Measurements from ENCODE around the gene BBS7. TPM values are rescaled to one million over a fixed set of nuclear protein-coding genes. Genes with fewer than 3 reads are reported as not detected.

BBS7 gene, protein sequence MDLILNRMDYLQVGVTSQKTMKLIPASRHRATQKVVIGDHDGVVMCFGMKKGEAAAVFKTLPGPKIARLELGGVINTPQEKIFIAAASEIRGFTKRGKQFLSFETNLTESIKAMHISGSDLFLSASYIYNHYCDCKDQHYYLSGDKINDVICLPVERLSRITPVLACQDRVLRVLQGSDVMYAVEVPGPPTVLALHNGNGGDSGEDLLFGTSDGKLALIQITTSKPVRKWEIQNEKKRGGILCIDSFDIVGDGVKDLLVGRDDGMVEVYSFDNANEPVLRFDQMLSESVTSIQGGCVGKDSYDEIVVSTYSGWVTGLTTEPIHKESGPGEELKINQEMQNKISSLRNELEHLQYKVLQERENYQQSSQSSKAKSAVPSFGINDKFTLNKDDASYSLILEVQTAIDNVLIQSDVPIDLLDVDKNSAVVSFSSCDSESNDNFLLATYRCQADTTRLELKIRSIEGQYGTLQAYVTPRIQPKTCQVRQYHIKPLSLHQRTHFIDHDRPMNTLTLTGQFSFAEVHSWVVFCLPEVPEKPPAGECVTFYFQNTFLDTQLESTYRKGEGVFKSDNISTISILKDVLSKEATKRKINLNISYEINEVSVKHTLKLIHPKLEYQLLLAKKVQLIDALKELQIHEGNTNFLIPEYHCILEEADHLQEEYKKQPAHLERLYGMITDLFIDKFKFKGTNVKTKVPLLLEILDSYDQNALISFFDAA
- 10 to 100 TPM in 2 of 3 donors, 1 to 10 TPM in 1; 9.4 to 19.6 (median 13.5) TPM for total RNA-seq
- long read RNA-seq, donor 1, partial matches to known transcripts: 3 of 16 reads
- long read RNA-seq, donor 1, other reads (novel, unspliced or antisense): 3 of 16 reads
- long read RNA-seq, donor 2, partial matches to known transcripts: 1 of 6 reads
- long read RNA-seq, donor 2, other reads (novel, unspliced or antisense): 2 of 6 reads

DNA sequence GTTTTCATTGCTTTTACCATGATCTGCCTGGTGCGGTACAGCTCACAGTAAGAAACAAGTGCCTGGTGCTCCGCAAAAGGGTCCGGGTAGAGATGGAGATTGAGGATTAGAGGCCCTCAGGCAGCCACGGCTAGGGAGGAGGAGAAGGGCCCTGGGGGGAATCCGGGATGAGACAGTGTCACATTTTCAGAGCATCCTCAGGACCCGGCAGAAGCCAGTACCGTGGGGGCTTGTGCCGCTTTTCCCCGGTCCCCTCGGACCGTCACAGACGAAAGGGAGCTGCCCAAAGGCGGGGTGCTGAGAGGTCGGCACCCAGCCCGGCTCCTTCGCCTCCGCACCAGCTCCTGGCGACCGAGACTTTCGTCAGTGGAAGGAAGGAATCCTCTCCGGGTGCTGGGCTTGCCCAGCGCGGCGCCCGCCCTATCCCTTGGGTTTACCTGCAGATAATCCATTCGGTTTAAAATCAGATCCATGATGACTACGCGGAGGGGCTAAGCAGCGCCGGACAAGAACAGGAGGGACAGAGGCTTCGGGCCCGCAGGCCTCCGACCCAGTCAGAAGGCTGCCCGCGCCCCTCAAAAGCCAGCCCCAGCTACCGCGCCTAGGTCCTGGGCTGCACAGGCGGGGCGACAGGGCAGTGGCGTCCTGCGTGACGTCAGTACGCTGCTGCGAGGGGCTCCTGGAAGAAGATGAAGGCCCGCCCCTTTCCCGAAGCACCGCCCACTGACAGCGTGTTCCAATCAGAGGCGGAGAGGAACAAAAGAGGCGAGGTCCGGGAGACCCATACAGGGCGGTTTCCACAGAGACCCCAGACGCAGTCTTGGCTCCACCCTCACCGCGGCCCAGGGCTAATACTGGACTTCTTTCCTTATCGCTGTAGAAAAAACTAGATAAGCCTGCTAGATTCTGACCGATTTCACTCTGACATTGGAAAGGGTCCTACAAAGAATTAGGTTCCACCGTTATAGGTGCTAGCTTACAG lies at the start of gene BBS7:
TSS of gene BBS7 (minus strand) at position 634 of the 982 bp plus-strand sequence. CDS start at position 473, 161 bp downstream.
- TF ChIP-seq, protein P1, sequence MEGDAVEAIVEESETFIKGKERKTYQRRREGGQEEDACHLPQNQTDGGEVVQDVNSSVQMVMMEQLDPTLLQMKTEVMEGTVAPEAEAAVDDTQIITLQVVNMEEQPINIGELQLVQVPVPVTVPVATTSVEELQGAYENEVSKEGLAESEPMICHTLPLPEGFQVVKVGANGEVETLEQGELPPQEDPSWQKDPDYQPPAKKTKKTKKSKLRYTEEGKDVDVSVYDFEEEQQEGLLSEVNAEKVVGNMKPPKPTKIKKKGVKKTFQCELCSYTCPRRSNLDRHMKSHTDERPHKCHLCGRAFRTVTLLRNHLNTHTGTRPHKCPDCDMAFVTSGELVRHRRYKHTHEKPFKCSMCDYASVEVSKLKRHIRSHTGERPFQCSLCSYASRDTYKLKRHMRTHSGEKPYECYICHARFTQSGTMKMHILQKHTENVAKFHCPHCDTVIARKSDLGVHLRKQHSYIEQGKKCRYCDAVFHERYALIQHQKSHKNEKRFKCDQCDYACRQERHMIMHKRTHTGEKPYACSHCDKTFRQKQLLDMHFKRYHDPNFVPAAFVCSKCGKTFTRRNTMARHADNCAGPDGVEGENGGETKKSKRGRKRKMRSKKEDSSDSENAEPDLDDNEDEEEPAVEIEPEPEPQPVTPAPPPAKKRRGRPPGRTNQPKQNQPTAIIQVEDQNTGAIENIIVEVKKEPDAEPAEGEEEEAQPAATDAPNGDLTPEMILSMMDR (IDR thresholded peaks at IDR 0.05): no peak
- Histone ChIP-seq H3K4me3 (peak within 1 kb of the TSS; percentile 52), H3K4me1 (ENCODE audit: low read depth) (peaks cover 5% of the 10 kb centered on the region), H3K36me3 (ENCODE audit: low read depth) (no peaks in the 10 kb centered on the region), H3K9me3 (no peaks in the 10 kb centered on the region)
- DNase-seq: peak; percentile 98 to 100 (median 99)
- peak; percentile 100 for ATAC-seq
- intact Hi-C loops (cut with DNase I, micrococcal nuclease): no loop called here

DNA sequence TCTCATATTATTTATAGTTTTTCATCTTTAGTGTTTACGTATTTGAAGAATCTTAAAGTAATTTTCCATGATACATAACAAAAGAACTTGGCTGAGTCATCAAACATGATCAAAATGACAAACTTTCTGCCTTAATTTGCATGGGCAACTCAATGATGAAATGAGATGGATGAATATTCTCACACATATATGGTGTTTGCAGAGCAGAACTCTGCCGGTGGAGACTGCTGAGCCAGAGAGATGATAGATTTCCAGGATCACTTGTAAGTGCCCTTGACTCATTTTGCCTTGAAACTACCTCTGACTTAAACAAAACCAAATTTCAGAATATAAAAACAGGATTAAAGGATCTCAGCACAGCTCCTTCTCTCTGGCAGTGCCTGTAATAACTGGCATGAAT lies 43.4 kb upstream of the BBS7 start:
- intact Hi-C loops (cut with DNase I, micrococcal nuclease): no loop called here
- DNase-seq (no peak), ATAC-seq (no peak)
- TF ChIP-seq, protein P1 (IDR thresholded peaks at IDR 0.05): no peak
- Histone ChIP-seq H3K9me3 (no peaks in the 10 kb centered on the region), H3K36me3 (ENCODE audit: low read depth) (no peaks in the 10 kb centered on the region), H3K4me3 (no peak overlapping the region), H3K4me1 (ENCODE audit: low read depth) (no peaks in the 10 kb centered on the region)

DNA sequence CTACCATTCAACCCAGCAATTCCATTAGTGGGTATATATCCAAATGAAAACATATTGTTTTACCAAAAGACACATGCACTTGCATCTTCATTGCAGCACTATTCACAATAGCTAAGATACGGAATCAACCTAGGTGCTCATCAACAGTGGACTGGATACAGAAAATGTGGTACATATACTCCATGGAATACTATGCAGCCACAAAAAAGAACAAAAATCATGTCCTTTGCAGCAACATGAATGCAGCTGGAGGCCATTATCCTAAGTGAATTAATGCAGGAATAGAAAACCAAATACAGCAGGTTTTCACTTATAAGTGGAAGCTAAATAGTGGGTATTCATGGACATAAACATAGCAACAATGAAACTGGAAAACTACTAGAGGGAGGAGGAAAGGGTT lies 38.1 kb upstream of the BBS7 start:
- Histone ChIP-seq H3K36me3 (ENCODE audit: low read depth) (no peaks in the 10 kb centered on the region), H3K4me1 (ENCODE audit: low read depth) (no peaks in the 10 kb centered on the region), H3K4me3 (no peak overlapping the region), H3K9me3 (no peaks in the 10 kb centered on the region)
- intact Hi-C loops (cut with DNase I, micrococcal nuclease): no loop called here
- DNase-seq: no peak
- ATAC-seq: no peak
- TF ChIP-seq, protein P1 (IDR thresholded peaks at IDR 0.05): no peak

DNA sequence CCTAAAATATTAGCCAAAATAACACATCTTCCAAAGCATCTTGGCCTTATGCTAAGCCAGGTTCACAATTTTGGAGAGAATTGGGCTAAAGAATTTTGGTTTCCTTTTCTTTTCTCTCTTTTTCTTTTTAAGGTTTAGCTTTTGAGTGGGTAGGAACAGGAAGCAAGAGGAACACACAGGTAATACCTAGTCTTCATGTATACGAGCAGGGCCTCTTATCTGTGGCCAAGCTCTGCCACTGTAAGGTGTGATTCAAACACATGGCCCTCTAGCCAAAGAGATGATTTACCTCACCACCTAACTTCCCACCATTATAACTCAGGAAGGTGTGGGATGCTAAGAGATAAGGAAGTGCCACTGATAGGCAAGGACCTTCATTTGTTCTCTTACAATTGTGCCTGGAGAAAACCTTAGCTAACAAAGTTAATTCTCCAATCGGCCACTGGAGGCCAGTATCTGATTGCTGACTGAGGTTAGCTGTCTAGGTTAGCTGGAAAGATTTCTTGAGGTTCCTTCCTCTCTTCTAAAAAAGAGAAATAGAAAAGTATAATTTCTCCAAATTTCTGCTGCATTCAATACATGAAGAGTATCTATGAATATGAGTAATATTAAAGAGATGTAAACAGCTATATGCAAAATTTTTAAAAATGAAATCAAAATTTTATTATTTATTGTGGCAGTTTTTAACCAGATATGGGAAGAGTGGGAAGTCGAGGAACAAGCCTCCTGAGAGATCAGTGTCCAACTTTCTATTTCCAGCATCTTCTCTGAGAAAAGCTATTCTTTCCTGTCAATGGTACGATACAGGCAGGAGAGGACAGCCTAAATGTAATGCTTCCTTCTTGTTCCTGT lies 30.1 kb upstream of the BBS7 start:
- Histone ChIP-seq H3K9me3 (no peaks in the 10 kb centered on the region), H3K36me3 (ENCODE audit: low read depth) (no peaks in the 10 kb centered on the region), H3K4me3 (no peak overlapping the region), H3K4me1 (ENCODE audit: low read depth) (no peaks in the 10 kb centered on the region)
- TF ChIP-seq, protein P1 (IDR thresholded peaks at IDR 0.05): peak; percentile 27
- intact Hi-C loops (cut with DNase I, micrococcal nuclease): loop anchor here in 1 of 2 donors (5.0 kb wide), 1 partner anchor 102 kb away; no protein-coding TSS in a partner anchor
- peak in 1 of 3 donors; percentile 70 for DNase-seq
- ATAC-seq: peak; percentile 69
